Stimulated activated CD8-positive, alpha-beta memory T cell treated with anti-CD3 and anti-CD28 coated beads, Interleukin-4, amount 100 ng/mL, for 1 hour (primary cell): ENCODE data around the gene SLC1A2.

Experiments
- DNase-seq, 2 donors: peaks; one replicate each; pipeline ENCODE4 v3.0.0-alpha.2; 2020; ENCODE audit warnings: low read depth in 2 of 2, low spot score in 1 of 2

The SLC1A2 gene

DNA sequence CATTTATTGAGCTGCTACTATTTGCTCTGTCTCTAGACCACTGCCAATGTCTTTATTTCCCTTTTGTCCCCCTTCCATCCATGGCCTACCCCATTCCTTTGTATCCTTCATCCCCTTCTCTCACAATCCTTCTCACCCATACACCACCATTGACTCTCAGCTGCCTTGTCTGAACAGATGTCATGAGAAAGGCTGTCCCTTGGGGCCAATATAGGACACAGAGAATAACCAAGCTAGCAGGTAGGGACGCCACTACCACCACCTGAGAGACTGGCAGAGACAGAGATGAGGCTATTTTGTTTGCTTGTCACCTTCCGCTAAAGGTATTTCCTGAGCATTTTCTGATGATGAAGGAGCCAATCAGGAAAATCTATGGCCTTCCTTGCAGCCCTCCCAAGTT lies 141.5 kb downstream of the SLC1A2 start:
- no peak for DNase-seq

DNA sequence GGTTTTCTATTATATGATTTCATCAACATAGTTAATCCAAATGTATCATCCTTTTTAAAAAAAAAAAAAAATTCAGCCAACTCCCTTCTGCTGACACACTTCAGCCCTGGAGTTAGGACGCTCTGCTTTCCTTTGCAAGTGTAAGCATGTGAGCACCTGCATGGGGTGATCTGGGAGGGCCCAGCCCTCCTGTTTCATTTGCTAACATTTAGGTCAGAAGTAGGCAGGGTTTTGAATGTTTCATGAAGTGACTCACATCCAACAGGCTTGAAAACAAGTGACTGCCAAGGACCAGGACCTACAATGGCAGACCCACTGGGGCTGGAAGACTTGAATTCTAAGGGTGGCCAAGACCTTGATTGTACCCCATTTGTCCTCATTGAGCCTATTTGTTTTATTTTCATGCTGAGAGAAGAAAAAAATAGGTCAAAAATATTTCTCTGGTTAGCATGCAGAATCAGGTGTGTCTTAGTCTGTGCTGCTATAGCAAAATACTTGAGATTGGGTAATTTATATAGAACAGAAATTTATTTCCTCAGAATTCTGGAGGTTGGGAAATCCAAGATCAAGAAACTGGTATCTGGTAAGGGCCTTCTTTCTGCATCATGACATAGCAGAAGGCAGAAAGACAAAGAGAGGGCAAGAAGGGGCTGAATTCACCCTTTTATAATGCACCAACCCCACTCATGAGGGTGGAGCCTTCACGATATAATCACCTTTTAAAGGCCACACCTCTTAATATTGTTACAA lies 142.8 kb downstream of the SLC1A2 start:
- no peak for DNase-seq

DNA sequence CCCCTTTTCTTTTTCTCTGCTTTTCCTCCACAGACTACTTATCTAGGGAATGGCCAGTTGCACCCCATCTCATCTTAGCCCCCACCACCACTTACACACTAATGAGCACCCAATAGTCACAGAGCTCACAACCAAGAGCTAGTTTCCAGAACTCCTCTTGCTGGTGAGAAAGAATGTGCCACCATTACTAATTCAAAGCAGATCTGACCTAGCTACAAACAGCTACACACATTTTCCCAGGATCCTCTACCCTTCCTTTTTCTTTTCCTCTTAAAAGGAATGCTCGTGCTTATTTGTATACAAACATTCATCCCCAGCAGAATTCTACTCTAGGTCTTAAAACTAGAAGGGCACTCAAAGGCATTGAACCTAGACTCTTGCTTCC lies 143.6 kb downstream of the SLC1A2 start:
- no peak for DNase-seq

DNA sequence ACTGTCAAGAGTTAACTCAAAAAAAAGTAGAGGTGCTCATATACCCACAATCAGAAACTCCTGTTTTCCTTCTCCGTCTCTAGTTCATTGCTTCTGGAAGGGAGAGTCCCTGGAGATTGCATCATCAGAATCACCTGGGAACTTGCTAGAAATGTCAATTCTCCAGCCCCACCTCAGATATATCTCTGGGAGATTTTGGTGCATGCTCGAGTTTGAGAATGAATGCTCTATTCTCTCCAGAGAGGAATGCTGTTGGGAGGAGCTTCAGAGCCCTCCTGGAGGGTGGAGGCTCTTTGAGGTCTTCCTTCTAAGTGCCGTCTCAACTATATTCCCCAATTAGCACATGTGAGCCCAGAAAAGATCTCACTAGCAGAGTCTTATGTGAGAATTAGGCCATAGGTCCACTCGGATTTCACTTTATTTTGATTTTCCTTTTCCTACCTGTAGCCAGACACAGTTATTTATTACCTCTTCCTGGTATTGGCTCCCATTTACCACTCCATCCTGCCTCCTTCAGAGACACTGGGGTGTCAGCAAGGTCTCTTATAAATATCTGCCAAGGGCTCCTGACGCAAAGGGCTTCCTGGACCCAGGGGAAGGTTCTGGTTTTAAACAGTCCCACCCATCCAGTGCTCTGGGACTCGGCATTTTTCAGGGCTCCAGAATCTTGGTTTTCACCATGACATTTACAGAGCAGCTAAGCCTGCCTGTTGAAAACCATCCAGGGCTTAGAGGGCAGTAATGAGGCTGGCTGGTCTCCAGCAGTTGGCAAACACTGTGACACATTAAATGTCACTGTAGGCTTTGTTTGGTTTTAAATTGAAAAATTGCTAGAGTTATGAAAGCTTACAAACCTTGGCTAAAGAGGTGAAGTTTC lies 144.2 kb downstream of the SLC1A2 start:
- no peak for DNase-seq

DNA sequence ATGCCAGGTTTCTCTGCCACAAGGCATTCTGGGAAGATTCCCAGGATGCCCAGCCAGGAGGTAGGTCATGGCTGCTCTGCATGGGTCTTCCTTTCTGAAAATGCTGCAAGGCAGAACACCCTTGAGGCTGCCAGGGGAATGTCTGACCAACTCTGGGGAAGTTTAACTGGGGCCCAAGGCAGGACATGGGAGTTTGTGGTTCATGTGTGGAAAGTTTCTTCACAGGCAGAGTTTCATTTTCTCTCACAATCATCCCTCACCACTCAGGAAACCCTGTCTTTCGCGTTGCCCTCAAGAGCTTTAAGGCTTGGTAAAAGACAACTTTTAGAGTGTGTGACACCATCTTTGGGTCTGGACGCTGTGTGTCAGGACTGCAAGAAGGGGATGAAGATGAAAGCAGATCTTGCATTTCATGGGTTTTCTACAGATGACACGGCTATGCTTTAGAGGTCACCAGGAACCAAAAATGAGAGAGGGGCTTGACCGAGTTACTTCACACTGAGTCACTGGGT lies 146.9 kb downstream of the SLC1A2 start:
- DNase-seq = peak in 1 of 2 donors; percentile 10

DNA sequence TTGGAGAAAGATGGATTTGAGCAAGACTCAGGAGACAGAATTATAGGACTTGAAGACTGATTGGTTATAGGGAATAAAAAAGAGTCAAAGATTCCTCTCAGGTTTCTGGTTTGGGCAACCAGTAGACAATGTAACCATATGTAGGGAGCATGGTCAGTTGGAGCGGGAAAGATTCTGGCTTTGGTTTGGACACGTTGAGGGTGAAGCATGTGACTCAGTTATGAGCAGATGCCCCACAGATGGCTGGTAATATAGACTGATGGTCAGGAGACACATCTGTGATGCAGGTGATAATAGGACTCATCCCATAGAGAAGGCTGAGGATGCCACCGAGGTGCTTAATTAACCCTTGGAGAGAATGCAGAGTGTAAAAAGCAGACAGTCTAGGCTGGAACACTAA lies 148.3 kb downstream of the SLC1A2 start:
- DNase-seq = no peak

DNA sequence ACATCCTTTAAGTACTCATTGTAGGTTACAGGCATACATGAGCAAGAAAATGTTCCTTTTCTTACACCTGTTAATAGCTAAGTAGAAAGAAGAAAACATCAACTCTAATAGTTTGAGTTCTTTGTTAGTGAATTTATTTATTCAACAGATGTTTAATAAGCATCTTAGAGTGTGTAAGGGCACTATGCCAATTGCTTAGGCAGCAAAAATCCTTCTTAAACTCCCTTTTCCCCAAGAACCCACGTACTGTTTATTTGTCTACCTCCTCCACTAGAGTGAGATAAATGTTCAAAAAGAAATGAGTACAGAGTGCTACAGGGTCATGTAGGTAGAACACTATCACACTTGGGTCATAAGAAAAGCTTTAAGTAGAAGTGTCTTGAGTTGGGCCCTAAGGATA lies 149.0 kb downstream of the SLC1A2 start:
- DNase-seq = no peak

DNA sequence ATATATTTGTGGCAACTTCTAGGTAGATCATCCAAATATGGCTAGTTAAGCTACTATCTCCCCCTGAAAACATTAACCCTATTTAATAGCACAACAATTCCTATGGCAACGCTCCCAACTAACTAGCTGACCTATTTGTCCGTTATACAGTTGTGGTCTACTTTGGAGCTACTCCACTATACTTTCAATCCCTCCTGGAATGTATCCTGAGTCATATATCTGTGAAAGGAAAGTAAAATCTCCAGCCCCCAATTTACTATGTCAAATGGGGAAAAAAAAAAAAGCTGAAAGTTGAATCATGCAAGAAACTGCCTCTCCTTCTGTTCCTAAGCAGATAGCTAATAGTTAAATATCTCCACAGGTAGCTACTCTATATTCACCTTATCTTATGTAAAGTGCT lies 151.9 kb downstream of the SLC1A2 start:
- DNase-seq = no peak

DNA sequence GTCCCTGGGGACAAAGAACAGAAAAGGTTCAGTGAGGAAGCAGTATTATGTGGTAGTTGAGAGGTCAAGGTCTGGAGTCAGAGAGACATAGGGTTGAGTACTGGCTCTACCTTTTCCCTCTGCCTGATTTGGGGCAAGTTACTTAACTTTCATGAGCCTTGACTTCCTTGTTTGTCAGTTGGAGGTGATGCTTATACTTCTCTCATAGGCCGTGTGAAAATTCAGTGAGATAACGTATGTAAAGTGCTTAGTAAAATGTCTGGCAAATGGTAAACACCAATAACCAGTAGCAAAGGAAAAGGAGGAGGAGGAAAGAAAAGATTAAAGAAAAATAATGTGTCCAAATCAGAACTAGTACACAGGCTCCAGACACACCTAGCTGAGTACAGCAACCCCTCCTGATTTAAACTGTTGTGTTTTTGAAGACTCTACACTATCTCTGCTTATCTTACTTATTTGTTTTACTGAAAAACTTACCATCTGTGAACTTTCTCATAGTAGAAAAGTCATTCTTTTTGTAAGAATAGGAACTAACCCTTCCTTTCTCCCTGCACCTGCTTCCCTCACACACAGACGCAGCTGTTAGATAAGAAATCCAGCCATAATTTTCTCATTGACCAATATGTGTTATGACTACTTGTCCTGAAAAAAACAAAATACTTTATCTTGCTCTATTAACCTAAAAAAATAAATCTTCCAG lies 153.5 kb downstream of the SLC1A2 start:
- no peak for DNase-seq

DNA sequence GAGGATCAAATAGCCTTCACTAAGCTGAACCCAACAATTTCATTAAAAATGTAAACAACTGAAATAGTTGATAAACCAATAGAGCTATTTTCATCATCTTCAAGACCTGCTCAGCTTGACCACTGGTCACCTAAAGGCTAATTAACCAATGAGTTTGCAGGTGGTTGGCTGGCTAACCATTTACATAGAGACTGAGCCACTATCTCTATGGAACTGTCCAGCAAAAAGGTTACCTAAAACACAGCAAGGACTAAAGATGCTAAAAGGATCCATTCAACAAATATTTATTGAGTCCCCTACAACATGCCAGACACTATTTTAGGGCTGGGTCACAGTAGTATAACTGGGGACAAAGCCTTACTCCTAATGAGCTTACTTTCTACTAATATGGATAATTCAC lies 156.6 kb downstream of the SLC1A2 start:
- no peak for DNase-seq

DNA sequence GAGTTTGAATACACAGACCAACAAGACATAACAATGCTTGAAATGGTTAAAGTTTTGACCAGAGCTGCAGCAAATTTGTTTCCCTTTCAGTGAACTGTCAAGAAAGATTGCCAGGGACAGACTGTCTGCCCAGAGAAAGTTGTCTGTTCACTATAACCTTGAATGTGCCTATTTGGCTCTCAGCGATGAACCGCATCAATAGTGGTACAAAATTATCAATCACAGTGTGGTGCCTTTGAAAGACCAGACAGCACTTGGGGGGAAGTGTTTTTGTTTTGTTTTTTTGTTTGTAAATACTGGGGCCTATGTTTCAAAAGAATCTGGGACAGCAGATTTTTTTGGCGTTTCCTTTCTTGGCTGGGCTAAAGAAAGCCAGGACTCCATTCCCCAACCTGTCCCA lies 157.3 kb downstream of the SLC1A2 start:
- DNase-seq = no peak

DNA sequence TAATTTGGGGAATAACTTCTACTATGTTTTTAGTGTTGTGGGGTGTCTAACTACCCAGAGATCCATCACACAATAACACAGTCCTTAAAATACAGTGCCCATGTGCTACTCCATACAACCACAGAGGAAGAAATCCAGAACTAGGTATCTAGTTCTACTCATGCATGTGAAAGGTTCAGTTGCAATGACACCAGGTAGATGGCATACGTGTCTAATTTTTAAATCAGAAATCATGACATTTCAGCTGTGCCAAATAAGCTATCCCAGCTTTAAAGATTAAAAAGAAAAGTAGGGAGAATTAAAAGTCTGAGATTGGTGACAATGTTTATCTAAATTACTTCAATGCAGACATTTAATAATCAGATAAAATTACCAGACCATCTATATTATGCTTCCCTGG lies 158.2 kb downstream of the SLC1A2 start:
- DNase-seq = no peak

DNA sequence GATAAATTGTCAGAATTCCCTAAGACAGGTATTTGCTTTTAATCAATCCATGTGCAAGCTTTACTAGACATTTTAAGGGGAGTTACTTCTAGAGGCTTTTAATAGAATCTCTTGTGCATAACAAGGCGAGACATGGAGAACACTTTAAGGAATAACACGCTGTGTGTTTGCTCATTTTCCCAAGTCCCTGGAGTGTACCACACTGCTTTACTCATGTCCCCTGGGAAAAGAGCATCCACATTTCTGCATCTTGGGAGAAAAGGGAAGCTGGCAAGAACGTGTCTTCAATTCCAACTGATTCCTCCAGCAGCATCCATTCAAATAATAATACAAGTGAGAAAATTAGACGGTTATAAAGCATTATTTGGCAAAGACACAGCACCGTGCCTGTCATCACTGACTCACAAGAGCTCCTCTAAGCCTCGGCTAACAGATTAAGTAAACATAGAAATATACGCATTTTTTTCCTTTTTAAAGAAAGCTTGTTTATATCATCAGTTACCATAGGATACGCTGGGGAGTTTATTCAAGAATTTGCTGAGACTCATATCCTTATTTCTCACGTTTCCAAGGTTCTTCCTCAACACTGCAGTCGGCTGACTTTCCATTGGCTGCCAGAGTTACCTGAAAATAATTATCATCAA lies 158.9 kb downstream of the SLC1A2 start:
- no peak for DNase-seq

DNA sequence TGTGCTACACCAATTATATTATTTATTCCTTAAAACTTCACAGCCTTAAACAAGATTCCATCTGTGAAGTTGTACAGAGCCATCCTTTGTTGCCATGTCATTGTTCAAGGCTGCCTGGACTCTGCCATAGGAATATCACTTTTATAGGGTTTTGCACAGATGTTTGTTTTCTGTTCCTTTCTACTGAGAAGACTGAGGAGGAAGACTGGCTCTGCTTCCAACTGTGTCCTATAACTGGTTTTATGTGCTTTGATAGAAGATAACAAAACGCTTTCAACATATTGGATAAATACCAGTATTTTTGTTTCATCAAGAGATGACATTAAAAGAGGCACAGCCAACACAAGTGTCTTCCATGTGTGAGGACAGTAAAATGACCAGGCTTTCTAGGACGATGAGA lies 159.8 kb downstream of the SLC1A2 start:
- DNase-seq = no peak

DNA sequence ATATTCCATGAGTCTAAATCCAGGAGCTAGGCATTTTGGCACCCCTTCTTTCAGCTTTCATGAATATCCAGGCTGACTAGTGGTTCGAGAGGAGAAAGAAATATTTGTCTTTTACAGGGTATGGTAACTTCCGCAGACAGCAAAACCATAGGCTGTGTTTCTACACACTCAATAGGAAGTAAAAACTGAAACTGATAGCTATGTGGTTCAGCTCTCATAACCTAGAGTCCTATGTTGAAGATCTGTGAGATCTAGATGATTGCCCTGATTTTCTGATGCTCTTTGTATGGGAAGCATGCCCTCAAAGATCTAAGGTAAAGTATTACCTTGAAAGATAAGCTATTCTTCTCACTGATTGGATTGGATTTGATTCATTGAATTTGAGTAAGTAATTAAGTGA lies 162.1 kb downstream of the SLC1A2 start:
- no peak for DNase-seq

DNA sequence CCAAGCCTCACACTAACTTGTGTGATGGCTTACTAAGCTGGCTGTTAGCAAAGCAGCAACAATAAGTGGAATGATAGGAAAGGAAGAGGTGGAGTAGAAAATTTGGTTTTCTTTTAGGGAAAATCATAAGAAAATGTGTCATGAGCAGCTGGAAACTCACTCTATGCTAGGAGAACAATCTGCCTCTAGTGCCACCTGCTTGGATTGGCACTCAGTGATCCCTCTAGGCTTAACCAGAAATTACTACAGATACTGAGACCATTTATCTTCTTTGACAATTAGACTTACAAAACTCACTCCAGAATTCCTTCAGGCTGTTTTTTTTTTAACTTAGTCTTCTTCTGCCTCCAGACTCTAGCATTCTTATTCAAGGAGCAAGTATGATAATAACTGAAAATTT lies 163.1 kb downstream of the SLC1A2 start:
- DNase-seq = no peak

DNA sequence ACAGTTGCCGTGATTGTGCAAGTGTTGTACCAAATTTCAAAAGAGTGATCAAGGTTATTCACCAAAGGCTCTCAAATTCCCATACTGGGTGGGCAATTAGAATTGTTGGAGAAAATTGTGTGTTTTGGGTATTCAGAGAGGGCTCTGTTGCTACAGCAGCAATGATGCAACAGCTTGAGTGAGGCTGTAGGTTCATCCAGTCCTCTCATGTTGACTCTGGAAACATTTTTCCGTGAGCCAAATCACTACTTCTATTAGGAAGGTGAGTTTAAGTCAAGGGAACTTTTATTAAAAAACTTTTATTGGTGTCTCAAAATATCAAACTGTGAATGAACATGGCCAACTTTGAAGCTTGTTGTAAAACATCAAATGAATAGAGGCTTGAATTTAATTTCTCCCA lies 163.8 kb downstream of the SLC1A2 start:
- DNase-seq = no peak

DNA sequence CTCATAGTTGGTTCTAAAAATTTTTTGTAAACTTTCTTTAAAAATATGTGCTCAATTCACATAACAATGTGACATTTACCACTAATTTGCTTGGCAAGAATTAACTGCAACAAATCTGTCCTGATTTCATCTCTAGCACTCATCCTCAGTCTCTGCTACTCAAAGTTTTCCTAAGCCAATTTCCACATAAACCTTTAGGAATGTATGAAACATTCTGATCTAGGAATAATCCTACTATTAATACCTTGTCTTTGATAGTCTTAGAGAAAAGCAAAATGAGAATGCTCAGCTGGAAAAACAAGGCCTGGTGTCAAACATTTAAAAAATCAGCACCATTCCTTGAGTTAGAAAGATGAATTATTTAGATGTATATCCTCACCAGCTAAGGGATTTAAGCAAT lies 166.1 kb downstream of the SLC1A2 start:
- DNase-seq = no peak

DNA sequence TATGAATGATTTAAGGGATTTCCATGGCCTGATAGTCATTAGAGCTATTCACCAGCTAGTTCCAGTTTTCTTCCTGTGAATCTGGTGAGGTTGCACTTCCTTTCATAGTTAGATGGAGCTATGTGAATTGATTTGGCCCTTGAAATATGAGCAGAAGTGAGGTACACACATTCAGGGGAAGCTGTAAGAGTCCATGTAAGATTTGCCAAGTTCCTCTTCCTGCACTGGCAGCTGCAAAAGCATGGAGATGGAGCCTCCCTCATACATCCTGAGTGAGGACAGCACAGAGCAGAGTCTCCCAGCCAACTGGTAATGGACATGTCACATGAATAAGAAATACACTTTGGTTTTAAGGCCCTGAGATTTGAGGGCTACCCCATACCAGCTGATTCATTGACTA lies 168.7 kb downstream of the SLC1A2 start:
- DNase-seq = no peak

DNA sequence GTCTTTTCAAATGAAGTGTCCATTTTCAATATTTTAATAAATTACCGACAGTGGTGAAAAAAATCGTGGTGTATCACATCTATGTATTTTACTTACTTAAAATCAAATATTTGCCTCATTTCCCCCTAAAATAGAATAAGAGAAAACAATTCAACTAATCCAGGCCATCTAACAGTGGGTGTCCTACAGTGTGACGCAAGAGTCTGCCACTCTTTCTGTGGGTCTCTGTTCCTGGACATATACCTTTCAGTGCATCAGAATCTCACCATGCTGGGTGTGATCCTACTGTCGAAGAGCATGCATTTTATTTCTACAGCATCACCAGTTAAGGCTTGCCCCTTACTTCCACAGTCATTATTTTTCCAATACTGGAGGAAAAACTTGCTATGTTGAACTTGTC lies 169.2 kb downstream of the SLC1A2 start:
- DNase-seq = no peak

DNA sequence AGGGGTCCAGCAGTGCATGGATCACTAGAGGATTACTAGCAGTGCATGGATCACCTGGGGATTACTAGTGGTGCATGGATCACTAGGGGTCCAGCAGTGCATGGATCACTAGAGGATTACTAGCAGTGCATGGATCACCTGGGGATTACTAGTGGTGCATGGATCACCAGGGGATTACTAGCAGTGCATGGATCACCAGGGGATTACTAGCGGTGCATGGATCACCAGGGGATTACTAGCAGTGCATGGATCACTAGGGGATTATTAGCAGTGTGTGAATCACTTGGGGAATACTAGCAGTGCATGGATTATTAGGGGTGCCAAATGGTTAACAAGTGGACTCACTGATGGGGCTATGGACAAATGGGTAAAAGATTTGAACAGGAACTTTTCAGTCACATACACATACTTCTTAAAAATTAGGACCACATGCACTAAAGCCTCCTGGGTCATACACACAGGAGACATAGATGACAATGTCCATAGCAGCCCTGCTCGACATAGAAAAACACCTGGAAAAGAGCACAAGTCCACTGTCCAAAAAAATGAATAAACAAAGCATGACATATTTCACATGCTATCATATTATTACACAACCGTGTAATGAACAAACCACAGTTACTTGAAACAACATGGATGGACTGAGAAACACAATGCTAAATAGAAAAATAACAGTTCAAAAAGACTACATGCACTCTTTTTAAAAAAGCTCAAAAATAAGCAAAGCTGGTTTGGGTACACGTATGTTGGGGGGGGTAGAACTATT lies 170.6 kb downstream of the SLC1A2 start:
- DNase-seq = no peak
